Keratinocyte (primary cell): ENCODE results near the gene PGAP3. TPM values are rescaled to one million over a fixed set of nuclear protein-coding genes. Genes with fewer than 3 reads are reported as not detected.

Experiments
- DNase-seq: peaks from one replicate; pipeline ENCODE4 v3.0.0-alpha.2; 2011; ENCODE audit warnings: low read depth, missing footprints, low spot score
- FAIRE-seq: peaks from 2 replicates; lab custom pipeline; 2011; peaks lifted over from hg19 to GRCh38; lab: Jason Lieb, UNC
- H2AFZ ChIP-seq: 2 replicates; pipeline ENCODE4 v1.6.0; 2012; ENCODE audit warnings: low read length, control low read depth, inconsistent platforms; ENCODE audit not compliant: control insufficient read depth
- H3K27ac ChIP-seq: 2 replicates; pipeline ENCODE4 v1.5.1; 2011; ENCODE audit warnings: low read length; ENCODE audit not compliant: control insufficient read depth, insufficient read depth
- H3K27me3 ChIP-seq: 3 replicates; pipeline ENCODE4 v1.6.0; 2011; ENCODE audit warnings: low read length; ENCODE audit not compliant: control insufficient read depth, insufficient read depth; ENCODE audit errors: extremely low read depth
- H3K36me3 ChIP-seq, 2 experiments: 2 replicates in 1 of 2; 3 replicates in 1 of 2; pipeline ENCODE4 v1.5.1; 2011; ENCODE audit warnings: low read length in 2 of 2, mild to moderate bottlenecking in 1 of 2; ENCODE audit not compliant: control insufficient read depth in 2 of 2, insufficient read depth in 2 of 2; ENCODE audit errors: extremely low read depth in 1 of 2
- H3K4me1 ChIP-seq: 3 replicates; pipeline ENCODE4 v1.5.1; 2011; ENCODE audit warnings: low read length; ENCODE audit not compliant: control insufficient read depth, insufficient read depth; ENCODE audit errors: extremely low read depth
- H3K4me2 ChIP-seq: 3 replicates; pipeline ENCODE4 v1.6.0; 2011; ENCODE audit warnings: low read depth, low read length; ENCODE audit not compliant: control insufficient read depth, insufficient read depth; ENCODE audit errors: extremely low read depth
- H3K4me3 ChIP-seq, 3 experiments: fragments of 200-600 bp in 1 of 3; sonication (generic) in 1 of 3; 2 replicates in 2 of 3; 3 replicates in 1 of 3; pipeline ENCODE4 v1.5.1; 2011 to 2016; ENCODE audit warnings: low read length in 3 of 3, mild to moderate bottlenecking in 3 of 3, control low read depth in 2 of 3, inconsistent platforms in 1 of 3, low read depth in 1 of 3, mixed read lengths in 1 of 3, mixed run types in 1 of 3, moderate library complexity in 1 of 3; ENCODE audit not compliant: control insufficient read depth in 2 of 3, insufficient read depth in 2 of 3; ENCODE audit errors: extremely low read depth in 1 of 3
- H3K79me2 ChIP-seq: 2 replicates; pipeline ENCODE4 v1.6.0; 2012; ENCODE audit warnings: low read length; ENCODE audit not compliant: control insufficient read depth, insufficient read depth
- H3K9ac ChIP-seq: 3 replicates; pipeline ENCODE4 v1.6.0; 2011; ENCODE audit warnings: low read length; ENCODE audit not compliant: control insufficient read depth, insufficient read depth; ENCODE audit errors: extremely low read depth
- H3K9me1 ChIP-seq: 3 replicates; pipeline ENCODE4 v1.6.0; 2011; ENCODE audit warnings: low read length; ENCODE audit not compliant: control insufficient read depth, insufficient read depth; ENCODE audit errors: extremely low read depth
- H3K9me3 ChIP-seq: 2 replicates; pipeline ENCODE4 v1.5.1; 2012; ENCODE audit warnings: low read depth, low read length; ENCODE audit not compliant: control insufficient read depth
- H4K20me1 ChIP-seq: 3 replicates; pipeline ENCODE4 v1.6.0; 2011; ENCODE audit warnings: low read length; ENCODE audit not compliant: control insufficient read depth, insufficient read depth; ENCODE audit errors: extremely low read depth
- CTCF ChIP-seq, 3 experiments: IDR thresholded peaks in 1 of 3; conservative IDR thresholded peaks in 1 of 3; optimal IDR thresholded peaks in 1 of 3; 2 replicates in 2 of 3; 3 replicates in 1 of 3; pipeline versions ENCODE3 to v1.5.1; 2011; ENCODE audit warnings: low read length in 3 of 3, mild to moderate bottlenecking in 3 of 3, moderate library complexity in 2 of 3, control low read depth in 1 of 3, inconsistent platforms in 1 of 3; ENCODE audit not compliant: insufficient read depth in 2 of 3; ENCODE audit errors: extremely low read depth in 1 of 3
- EZH2 ChIP-seq: IDR thresholded peaks from one replicate; pipeline ENCODE4 v1.6.1; 2012; ENCODE audit warnings: inconsistent platforms, mild to moderate bottlenecking, low read length, moderate library complexity
- dilution Hi-C: fragments of 300-500 bp; cut with MboI; formaldehyde crosslinking; loops from one replicate; pipeline ENCODE4 v1.7.0; 2020; ENCODE audit warnings: low sequenced_read_pairs; ENCODE audit not compliant: extremely low pct_ligation_motif_present
- polyA plus RNA-seq, 5 experiments: library from polyadenylated mRNA; depleted of rRNA in 3 of 5; stranded (reverse) in 3 of 5; stranded (forward) in 1 of 5; unstranded in 1 of 5; fragments of >200 nt; gene quantifications; 1 replicate in 1 of 5; 2 replicates in 3 of 5; 3 replicates in 1 of 5; pipeline versions ENCODE4 v1.2.1 to v1.2.3, GENCODE V29; 2011 to 2012; ENCODE audit warnings: missing spikeins in 2 of 5, low read depth in 1 of 5, low replicate concordance in 1 of 5

Gene PGAP3
- polyA plus RNA-seq, 1 donor (not counting 4 experiments of a cell fraction or from before 2014, with no cell fraction given) = 5.6 TPM

GRCh38 chr17:39715375-39716072 lies 27.7 kb upstream of the PGAP3 start:
- no peak overlapping the region for H3K9ac ChIP-seq
- peaks cover 27 to 29% of the 10 kb centered on the region in 2 experiments for H3K36me3 ChIP-seq
- TF ChIP-seq EZH2 (no peak), CTCF (optimal IDR thresholded peaks at IDR 0.05 in 1 of 3, IDR thresholded peaks at IDR 0.05 in 1 of 3, conservative IDR thresholded peaks at IDR 0.05 in 1 of 3; ENCODE audit: extremely low read depth in 1 of 3, insufficient read depth in 2 of 3, low read length in 3 of 3) (peak in 1 of 3 experiments; percentile 12)
- H3K27me3 ChIP-seq = no peaks in the 10 kb centered on the region
- H4K20me1 ChIP-seq = no peaks in the 10 kb centered on the region
- H3K9me1 ChIP-seq = no peaks in the 10 kb centered on the region
- dilution Hi-C loops = no loop called here
- H2AFZ ChIP-seq = no peak overlapping the region
- DNase-seq (no peak), FAIRE-seq (no peak)
- no peaks in the 10 kb centered on the region for H3K79me2 ChIP-seq
- H3K9me3 ChIP-seq = no peaks in the 10 kb centered on the region
- peaks cover 10% of the 10 kb centered on the region for H3K4me1 ChIP-seq
- no peak overlapping the region for H3K4me2 ChIP-seq
- no peak overlapping the region for H3K4me3 ChIP-seq
- H3K27ac ChIP-seq = no peak overlapping the region

- Histone ChIP-seq H2AFZ (no peak overlapping the region), H3K4me2 (no peak overlapping the region), H3K9me1 (no peaks in the 10 kb centered on the region), H3K9ac (no peak overlapping the region), H3K79me2 (no peaks in the 10 kb centered on the region), H3K9me3 (no peaks in the 10 kb centered on the region), H3K27me3 (no peaks in the 10 kb centered on the region), H3K27ac (no peak overlapping the region), H3K36me3 (peaks cover 29 to 36% of the 10 kb centered on the region in 2 experiments), H3K4me1 (peaks cover 10% of the 10 kb centered on the region), H3K4me3 (no peak overlapping the region), H4K20me1 (no peaks in the 10 kb centered on the region)
- FAIRE-seq = no peak
- dilution Hi-C loops = no loop called here
- DNase-seq = no peak
- no peak for TF ChIP-seq CTCF (optimal IDR thresholded peaks at IDR 0.05 in 1 of 3, IDR thresholded peaks at IDR 0.05 in 1 of 3, conservative IDR thresholded peaks at IDR 0.05 in 1 of 3; ENCODE audit: extremely low read depth in 1 of 3, insufficient read depth in 2 of 3, low read length in 3 of 3)
- no peak for TF ChIP-seq EZH2
Observed at GRCh38 chr17:39714234-39714633, 26.4 kb upstream of the PGAP3 start.
